Femur (tissue), 1 donor: ENCODE results near the gene CDC34.

ENCODE experiments used
- DNase-seq: peaks from one replicate; pipeline ENCODE4 v3.0.0-alpha.2; 2017

Gene CDC34, protein sequence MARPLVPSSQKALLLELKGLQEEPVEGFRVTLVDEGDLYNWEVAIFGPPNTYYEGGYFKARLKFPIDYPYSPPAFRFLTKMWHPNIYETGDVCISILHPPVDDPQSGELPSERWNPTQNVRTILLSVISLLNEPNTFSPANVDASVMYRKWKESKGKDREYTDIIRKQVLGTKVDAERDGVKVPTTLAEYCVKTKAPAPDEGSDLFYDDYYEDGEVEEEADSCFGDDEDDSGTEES

DNA sequence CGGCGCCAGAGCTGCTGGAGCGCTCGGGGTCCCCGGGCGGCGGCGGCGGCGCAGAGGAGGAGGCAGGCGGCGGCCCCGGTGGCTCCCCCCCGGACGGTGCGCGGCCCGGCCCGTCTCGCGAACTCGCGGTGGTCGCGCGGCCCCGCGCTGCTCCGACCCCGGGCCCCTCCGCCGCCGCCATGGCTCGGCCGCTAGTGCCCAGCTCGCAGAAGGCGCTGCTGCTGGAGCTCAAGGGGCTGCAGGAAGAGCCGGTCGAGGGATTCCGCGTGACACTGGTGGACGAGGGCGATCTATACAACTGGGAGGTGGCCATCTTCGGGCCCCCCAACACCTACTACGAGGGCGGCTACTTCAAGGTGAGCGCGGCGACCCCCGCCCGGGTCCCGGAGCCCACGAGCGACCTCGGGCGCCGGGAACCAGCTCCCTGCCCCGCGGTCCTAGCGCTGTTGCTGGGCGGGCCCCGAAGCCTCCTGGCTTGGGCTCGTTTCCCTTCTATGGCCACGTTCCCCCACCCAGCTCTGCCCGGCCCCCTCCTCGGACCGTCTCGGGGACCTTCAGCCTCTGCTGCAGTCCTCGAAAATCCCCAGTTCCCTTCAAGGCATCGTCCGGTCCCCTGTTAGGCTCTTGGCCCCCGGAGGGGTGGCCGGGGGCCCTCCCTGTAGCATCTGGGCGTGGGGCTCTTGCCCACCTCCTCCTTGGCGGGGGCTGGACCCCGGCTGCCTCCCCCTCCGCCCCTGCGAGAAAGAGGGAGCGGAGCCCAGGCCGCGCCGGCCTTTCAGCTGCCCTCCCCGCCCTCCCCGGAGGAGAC, at the start of gene CDC34:
Gene CDC34, plus strand, starts transcription at position 8 of the 808 bp plus-strand sequence. Its CDS starts 172 bp downstream, at position 180.
- DNase-seq = no peak

DNA sequence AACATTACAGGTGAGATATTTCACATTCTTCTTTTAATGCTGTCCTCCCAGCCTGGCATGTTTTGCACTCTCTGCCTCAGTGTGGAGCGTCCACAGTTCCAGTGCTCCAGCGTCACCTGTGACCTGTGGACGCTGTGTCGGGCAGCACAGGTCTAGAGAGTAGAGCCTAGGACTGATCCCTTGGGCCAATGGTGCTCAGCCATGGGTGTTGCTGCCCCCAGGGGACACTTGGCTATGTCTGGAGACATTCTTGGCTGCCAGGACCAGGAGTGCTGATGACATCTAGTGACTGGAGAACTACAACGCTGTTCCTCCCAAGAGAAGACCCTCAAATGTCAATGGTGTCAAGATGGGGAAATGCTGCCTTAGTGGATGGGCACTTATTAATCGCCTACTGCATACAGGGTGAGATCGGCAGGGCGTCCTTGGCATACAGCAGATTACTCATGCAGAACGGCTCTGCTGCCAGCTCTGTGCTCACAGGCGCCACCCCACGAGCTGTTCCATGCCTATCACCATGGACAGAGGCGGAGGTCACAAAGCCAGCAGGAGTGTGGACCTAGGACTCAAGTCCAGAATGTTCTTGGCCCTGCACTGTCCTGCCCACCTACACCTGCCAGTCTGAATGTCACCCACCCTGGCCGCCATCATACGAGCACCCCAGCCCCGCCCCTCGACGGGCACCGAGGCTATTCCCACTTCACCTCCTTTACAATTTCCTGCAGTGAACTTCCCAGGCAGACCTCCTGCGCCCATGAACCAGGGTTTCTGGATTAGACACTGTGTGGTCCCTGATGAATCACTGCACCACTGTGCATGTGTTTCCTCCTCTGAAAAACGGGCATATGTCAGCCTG, 49.1 kb upstream of the CDC34 start:
- no peak for DNase-seq

DNA sequence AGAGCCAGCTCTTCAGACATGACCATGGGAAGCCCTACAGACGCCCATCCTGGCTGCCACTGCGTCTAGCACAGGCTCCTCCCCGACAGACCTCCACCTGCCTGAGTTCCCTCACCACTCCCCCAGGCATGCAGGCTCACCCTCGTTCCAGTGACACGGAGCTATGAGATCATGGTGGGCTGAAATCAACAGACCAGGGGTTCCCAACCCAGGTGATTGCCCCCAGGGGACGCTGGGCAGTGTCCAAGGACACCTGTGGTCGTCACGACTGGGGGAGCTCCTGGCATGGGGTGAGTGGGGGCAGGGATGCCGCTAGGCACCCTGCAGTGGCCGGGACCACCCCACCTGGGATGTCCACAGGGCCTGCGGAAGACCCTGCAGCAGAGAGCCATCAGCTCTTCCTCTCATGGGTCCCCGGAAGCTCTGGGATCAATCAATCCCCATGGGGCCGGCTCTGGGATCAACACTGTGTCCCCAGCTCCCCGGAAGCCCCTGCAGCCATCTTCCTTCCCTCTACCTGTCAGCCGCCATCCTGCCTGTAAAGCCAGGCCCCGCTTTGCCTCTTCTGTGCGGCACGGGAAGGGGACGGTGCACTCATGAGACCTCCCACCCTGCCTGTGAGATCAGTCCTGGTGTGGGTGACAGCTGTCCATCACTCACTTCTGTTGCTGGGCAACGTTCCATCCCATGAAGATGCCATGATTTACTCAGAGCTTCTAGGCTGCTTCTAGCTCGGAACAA, 48.1 kb upstream of the CDC34 start:
- no peak for DNase-seq

DNA sequence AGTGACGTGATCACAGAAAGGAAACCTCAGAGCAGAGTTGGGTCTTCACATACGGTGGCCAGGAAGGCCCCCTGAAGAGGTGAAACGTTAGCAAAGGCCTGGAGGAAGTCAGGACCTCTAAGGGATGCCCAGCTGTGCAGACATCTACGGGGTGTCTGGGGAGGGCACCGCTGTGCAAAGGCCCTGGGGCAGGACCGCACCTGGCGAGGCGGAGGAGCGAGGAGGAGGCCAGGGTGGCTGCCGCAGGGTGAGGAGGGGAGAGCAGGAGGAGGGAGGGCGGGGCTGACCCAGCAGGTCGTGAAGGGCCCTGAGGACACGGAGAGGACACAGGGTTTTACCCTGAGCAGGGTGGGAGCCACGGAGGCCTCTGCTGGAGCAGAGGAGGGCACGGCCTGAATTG, 47.1 kb upstream of the CDC34 start:
- DNase-seq = no peak

DNA sequence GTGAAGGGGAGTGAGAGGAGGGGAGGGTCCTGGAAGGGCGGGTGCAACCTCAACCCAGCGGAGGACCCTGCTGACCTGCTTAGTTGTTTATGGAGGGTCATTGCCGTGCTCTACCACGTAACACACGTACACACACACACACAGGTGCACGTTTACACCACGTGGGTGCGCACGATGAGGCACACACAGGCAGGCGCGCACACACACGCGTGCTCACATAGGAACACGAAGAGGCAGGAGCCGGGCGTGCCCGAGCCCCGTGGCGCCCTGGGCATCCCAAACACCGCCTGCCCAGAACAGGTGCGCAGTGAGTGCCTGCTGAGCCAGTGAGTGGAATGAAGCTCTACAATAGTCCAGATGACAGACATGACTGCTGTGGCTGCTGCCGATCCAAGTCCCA, 46.5 kb upstream of the CDC34 start:
- DNase-seq = no peak

DNA sequence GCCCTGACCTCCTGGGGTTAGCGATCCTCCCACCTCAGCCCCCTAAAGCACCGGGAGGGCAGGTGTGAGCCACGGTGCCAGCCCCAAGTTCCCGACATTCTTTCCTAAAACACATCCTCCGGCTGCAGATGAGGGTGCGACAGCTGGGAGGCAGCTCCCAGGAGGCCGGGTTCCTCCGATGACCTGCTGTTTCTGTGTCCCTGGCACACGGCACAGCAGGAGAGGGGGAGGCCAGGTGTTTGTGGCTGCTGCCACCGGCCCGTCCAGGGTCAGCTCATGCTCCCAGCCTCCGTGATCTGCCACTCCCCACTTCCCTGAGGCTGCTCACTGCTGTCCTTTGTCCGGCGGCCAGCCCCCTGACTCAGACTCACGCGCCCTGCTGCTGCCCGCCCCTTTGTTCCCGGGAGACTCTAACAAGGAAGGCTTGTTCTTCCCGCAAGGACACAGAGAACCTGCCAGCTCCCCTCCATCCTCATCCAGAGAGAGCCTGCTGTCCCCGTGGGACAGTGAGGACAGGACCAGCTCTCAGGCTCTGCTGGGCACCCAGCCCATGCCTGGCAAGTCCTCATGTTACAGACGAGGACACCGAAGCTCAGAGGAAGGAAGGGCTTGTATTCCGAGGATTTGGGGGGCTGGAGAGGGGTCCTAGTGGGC, 45.9 kb upstream of the CDC34 start:
- peak; percentile 43 for DNase-seq

DNA sequence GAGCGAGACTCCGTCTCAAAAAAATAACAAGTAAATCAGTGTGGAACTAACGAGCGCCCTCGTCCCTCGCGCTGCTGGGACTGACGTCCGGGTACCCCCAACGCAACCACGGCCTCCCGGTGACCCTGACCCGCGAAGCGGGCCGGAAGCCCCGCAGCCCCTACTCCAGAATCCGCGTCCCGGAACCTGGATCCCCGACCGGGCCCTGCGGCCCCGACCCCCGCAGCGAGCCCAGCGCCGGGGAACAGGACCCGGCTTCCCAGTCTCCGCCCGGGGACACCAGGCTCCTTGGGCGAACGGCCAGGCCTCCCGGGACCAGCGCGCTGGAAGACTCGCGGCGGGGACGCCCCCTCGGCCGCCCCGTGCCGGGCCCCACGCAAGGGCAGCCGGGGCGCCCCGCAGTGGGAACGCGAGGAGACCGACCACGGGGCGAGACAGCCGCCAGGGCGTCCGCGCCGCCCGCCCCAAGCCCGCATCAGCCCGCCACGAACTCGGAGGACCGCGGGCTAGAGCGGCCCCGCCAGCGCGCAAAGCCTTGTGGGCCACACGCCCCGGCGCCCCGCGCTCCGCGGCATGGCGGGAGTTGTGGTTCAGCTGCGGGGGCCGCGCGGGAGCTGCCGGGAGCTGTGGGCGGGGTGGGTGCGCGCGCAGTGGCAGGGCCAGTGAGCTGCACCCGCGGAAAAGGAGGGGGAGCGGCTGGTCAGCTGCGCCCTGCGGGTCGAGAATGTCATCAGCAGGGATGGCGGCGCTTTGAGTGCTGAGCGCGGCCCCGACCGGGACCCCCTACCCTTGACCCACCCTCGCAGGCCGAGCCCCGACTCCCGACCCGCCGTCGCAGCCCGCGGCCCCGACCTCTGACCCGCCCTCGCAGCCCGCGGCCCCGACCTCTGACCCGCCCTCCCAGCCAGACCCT, 42.8 kb upstream of the CDC34 start:
- peak; percentile 98 for DNase-seq

DNA sequence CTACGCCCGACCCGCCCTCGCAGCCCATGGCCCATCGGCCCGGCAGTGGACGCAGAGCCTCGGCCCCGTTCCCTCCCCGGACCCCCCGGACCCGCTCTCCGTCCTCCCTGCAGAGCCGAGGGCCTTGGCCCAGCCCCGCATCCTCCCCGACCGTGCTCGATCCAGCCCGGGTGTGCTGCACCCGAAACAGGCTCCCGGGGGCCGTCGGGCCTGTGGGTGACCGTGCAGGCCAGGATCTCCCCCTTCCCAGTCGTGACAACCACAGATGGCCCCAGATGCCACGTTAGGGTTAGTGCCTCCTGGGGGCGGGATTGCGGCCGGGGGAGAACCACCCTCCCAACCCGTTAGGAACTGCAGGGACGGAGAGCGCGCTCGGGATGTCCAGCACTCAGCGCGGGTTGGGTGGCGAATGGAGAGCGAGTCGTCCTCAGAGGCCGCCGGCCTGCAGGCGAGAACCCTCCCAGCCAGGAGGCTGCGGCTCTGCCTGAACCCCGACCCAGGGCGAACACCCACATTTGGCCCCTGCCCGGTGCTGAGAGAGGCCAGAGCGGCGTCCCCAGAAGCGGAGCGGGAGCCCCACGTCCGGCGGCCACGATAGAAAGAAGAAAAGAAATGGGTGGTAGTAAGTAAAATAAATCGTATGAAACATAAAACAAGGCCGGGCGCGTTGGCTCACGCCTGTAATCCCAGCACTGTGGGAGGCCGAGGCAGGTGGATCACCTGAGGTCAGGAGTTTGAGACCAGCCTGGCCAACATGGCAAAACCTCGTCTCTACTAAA, 42.0 kb upstream of the CDC34 start:
- no peak for DNase-seq

DNA sequence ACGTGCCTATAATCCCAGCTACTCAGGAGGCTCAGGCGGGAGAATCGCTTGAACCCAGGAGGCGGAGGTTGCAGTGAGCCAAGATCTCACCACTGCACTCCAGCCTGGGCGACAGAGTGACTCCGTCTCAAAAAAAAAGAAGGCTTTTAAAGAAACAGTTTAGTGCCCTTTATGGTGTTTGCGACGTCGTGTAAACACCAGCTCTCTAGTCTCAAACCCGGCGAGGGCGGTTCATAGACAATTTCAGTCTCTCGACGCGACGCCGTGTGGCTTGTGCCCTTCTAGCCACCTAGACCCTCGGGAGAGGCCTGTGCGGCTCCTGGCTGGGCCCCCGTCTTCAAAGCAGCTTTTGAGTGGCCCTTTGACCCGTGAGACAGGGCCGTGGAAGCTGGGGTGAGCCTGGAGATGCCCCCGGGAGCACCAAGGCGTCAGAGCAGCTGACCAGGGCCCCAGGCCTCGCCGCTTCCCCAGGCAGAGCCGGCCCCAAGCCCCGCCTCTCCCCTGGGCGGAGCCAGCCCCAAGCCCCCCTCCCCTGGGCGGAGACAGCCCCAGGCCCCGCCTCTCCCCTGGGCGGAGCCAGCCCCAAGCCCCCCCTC, 40.3 kb upstream of the CDC34 start:
- DNase-seq = peak; percentile 38

DNA sequence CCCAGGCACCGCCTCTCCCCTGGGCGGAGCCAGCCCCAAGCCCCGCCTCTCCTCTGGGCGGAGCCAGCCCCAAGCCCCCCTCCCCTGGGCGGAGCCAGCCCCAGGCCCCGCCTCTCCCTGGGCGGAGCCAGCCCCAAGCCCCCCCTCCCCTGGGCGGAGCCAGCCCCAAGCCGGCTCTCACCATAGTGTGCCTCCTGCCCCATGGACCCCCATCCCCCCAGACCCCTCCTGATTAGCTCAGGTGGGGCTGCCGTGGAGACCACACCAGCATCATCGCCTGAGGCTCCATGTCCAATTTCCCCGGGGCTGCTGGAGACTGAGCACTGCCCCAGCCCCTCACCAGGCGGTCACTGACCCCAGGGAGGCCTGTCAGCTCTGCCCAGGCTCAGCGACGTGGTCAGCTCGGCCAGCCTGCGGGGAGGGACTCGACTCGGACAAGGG, 39.4 kb upstream of the CDC34 start:
- peak; percentile 33 for DNase-seq

DNA sequence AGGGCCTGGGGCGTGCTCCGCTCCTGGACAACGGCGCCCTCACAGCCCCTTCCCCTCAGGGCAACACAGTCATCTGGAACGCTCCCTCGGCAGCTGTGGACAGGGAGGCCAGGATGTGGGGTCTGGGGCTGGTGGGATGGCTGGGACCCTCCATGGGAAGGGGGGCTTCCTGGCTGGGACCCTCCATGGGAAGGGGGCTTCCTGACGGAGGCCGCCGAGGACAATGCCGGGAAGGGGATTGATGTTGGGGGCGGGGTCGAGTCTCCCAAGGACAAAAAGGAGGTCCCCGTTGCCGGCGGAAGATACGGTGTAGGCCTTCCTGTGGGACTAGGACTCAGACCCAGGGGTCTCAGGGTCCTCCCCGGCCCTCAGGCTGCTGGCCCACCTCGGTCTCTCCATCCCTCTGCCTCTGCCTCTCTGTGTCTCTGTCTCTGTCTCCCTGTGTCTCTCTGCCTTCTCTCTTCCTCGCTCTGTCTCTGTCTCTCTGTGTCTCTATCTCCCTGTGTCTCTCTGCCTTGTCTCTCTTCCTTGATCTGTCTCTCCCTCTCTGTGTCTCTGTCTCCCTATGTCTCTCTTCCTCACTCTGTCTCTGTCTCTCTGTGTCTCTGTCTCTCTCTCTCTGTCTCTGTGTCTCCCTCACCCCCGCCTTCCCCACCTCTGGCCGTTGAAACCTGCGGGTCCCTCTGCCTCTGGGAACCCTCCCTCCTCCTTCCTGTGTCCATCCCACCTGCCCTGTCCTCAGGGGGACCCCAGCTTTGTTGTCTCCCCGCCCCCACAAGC, 38.0 kb upstream of the CDC34 start:
- peak; percentile 31 for DNase-seq

DNA sequence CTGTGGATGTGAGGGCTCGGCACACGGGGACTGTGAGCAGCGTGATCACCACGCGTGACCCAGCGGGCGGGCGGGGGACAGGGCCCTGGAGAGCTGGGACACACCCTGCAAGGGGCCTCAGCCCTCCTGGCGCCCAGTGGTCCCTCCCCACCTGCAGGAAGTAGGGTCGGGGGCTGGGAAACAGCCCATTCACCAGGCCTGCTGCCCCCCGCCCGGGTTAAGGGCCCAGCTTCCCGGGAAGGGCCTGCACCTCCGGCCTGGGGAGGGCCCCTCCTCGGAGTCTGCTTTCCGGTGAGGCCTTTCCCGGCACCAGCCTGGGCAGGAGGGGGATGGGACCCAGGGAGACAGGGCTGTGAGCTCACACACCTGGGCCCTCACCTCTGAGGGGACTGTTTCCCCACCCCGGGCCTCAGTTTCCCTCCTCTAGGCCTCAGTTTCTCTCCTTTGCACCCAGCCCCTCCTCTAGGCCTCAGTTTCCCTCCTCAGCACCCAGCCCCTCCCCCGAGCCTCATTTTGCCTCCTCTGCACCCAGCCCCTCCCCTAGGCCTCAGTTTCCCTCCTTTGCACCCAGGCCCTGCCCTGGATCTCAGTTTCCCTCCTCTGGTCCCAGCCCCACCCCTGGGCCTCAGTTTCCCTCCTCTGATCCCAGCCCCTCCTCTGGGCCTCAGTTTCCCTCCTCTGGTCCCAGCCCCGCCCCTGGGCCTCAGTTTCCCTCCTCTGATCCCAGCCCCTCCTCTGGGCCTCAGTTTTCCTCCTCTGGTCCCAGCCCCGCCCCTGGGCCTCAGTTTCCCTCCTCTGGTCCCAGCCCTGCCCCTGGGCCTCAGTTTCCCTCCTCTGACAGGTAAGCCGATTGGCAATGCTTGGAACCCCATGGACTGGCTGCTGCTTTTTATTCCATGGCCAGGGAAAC, 37.1 kb upstream of the CDC34 start:
- DNase-seq = peak; percentile 36

DNA sequence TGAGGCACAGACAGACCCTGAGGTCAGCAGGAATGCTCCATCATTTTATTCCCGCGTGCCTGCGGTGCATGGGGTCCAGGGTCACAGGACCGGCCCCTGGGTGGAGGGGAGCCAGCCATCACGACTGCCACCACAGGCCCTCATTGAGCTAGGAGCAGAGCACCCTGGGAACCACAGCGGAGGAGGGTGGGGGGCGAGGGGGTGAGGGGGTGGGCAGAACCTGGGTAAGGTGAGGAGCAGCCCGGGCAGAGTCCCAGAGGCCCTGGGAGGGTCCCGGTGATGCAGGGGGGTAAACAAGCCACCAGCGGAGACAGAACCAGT, 36.5 kb upstream of the CDC34 start:
- no peak for DNase-seq

DNA sequence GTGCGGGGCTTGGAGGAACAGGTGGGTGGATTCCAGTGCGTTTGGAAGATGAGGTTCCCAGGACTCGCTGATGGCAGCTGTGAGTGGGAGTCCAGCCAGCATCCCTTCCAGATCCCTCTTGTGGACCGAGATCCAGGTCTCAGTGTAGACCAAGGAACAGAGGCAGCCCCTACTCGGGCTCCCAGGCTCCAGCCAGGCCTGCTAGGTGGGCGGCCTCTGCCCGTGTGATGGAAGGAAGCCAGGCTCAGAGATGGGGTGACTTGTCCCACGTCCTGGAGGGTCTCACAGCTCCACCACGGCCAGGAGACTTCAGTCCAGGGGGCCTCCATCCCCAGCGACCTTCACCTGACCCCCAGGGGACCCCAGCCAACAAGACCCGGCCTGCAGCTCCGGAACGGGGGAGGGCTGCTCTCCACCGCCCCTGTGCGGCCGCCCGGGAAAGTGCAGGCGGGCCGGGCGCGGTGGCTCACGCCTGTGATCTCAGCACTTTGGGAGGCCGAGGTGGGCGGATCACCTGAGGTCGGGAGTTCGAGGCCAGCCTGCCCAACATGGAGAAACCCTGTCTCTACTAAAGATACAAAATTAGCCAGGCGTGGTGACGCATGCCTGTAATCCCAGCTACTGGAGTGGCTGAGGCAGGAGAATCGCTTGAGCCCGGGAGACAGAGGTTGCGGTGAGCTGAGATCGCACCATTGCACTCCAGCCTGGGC, 36.0 kb upstream of the CDC34 start:
- peak; percentile 58 for DNase-seq

DNA sequence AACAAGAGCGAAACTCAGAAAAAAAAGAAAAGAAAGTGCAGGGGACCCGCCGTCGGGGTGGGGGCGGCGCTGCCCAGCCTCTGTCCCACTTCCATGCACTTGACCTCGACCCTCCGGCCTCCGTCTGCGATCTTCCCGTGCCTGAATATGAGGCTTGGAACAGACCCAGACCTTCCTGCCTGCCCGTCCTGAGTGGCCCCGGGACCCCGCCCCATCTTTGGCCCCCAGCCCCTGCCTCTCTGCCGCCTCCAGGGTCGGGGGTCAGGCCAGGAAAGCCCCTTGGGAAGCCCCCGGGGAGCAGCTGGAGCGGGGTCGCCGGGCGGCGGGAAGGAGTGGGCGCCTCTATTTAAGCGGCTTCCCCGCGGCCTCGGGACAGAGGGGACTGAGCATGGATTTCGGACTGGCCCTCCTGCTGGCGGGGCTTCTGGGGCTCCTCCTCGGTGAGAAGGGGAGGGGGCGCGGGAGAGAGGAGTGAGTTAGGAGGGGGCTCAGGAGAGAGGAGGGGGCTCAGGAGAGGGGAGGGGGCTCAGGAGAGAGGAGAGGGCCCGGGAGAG, 35.4 kb upstream of the CDC34 start, which contains the start of gene MADCAM1:
Gene MADCAM1, plus strand, starts transcription at position 375 of the 554 bp plus-strand sequence. Its CDS starts 14 bp downstream, at position 389.
- peak; percentile 24 for DNase-seq

DNA sequence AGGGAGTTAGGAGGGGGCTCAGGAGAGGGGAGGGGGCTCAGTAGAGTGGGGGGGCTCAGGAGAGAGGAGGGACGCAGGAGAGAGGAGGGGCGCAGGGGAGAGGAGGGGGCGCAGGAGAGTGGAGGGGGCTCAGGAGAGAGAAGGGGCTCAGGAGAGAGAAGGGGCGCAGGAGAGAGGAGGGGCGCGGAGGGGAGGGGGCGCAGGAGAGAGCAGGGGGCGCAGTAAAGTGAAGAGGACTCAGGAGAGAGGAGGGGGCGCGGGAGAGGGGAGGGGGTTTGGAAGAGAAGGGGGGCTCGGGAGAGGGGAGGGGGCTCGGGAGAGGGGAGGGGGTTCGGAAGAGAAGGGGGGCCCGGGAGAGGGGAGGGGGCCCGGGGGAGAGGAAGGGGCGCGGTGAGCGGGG, 34.6 kb upstream of the CDC34 start:
- DNase-seq = no peak

DNA sequence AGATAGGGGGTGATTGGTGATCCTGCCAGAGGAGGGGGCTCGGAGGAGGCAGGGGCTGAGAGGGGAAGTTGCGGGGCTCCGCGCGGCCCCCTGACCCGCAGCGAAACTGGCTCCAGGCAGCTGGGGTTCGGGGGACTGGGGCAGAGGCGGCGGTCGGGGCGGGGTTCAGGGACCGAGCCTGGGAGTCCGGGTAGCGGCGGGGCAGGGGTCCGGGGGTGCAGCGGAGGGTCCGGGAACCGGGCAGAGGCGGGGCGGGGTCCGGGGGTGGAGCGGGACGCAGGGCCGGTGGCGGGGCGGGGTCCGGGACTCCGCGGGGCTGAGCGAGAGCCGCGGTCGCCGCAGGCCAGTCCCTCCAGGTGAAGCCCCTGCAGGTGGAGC, 34.1 kb upstream of the CDC34 start:
- peak; percentile 16 for DNase-seq
